ENCODE data around the gene CLPSL2.

- TF ChIP-seq, protein P1, sequence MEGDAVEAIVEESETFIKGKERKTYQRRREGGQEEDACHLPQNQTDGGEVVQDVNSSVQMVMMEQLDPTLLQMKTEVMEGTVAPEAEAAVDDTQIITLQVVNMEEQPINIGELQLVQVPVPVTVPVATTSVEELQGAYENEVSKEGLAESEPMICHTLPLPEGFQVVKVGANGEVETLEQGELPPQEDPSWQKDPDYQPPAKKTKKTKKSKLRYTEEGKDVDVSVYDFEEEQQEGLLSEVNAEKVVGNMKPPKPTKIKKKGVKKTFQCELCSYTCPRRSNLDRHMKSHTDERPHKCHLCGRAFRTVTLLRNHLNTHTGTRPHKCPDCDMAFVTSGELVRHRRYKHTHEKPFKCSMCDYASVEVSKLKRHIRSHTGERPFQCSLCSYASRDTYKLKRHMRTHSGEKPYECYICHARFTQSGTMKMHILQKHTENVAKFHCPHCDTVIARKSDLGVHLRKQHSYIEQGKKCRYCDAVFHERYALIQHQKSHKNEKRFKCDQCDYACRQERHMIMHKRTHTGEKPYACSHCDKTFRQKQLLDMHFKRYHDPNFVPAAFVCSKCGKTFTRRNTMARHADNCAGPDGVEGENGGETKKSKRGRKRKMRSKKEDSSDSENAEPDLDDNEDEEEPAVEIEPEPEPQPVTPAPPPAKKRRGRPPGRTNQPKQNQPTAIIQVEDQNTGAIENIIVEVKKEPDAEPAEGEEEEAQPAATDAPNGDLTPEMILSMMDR (IDR thresholded peaks at IDR 0.05; ENCODE audit: low read length), result no peak
- TF ChIP-seq EZH2 (IDR thresholded peaks at IDR 0.05; ENCODE audit: borderline replicate concordance, low read length), result no peak
These were observed 2.1 kb upstream of the CLPSL2 start for GRCh38 chr6:35774116-35774794.
